NCI-H510A treated with DMSO at 0.1 percent for 48 hours (cell line): ENCODE data around the gene CRB2.
A peak's percentile ranks its signal among the peaks of the same experiment; 100 is the strongest.
"Not testable (repeated sequence)": the region's sequence is repeated elsewhere in the genome, so short reads cannot be mapped to it uniquely, and the experiment has no call there.

Experiments used
- DNase-seq: peaks from one replicate; lab custom pipeline; 2025; lab: John Stamatoyannopoulos, UW

CRB2 gene

GRCh38 chr9:123382653-123383511, 26.9 kb downstream of the CRB2 start:
- no peak for DNase-seq

- DNase-seq, result no peak
Measured at GRCh38 chr9:123383512-123384170, 27.6 kb downstream of the CRB2 start.

- no peak for DNase-seq
Measured at GRCh38 chr9:123387686-123388085, 31.7 kb downstream of the CRB2 start.

GRCh38 chr9:123389070-123389469, 33.1 kb downstream of the CRB2 start:
- DNase-seq, result no peak

- no peak for DNase-seq
Measured at GRCh38 chr9:123389698-123390097, 33.7 kb downstream of the CRB2 start.

- DNase-seq, result peak; percentile 30
Measured at GRCh38 chr9:123390337-123391135, 34.5 kb downstream of the CRB2 start.

GRCh38 chr9:123391233-123391632, 35.2 kb downstream of the CRB2 start:
- no peak for DNase-seq

- no peak for DNase-seq
Measured at GRCh38 chr9:123391946-123392345, 35.9 kb downstream of the CRB2 start.

- no peak for DNase-seq
Measured at GRCh38 chr9:123392802-123393201, 36.8 kb downstream of the CRB2 start.

GRCh38 chr9:123394291-123395235, 38.6 kb downstream of the CRB2 start:
- DNase-seq, result no peak

GRCh38 chr9:123395276-123395688, 39.3 kb downstream of the CRB2 start:
- DNase-seq, result peak; percentile 92

- no peak for DNase-seq
Measured at GRCh38 chr9:123395689-123396511, 39.9 kb downstream of the CRB2 start.

GRCh38 chr9:123397975-123398374, 42.0 kb downstream of the CRB2 start:
- DNase-seq, result no peak

GRCh38 chr9:123398938-123399337, 42.9 kb downstream of the CRB2 start:
- not testable (repeated sequence) for DNase-seq

- no peak for DNase-seq
Measured at GRCh38 chr9:123399803-123400378, 43.9 kb downstream of the CRB2 start.

- no peak for DNase-seq
Measured at GRCh38 chr9:123400926-123401503, 45.0 kb downstream of the CRB2 start.

- DNase-seq, result peak; percentile 41
Measured at GRCh38 chr9:123401879-123402513, 46.0 kb downstream of the CRB2 start.

- DNase-seq, result no peak
Measured at GRCh38 chr9:123402981-123403509, 47.0 kb downstream of the CRB2 start.

- no peak for DNase-seq
Measured at GRCh38 chr9:123406016-123406415, 50.0 kb downstream of the CRB2 start.
